ENCODE data around the gene NT5C. TPM values are rescaled to one million over a fixed set of nuclear protein-coding genes. Genes with fewer than 3 reads are reported as not detected.
"Not testable (repeated sequence)": the region's sequence is repeated elsewhere in the genome, so short reads cannot be mapped to it uniquely, and the experiment has no call there.

NT5C gene
- total RNA-seq, 1 donor from 2014 or later = 47.7 TPM

GRCh38 chr17:75144816-75145512 lies 13.4 kb upstream of the NT5C start:
- no peak for DNase-seq (ENCODE audit: low spot score)

- DNase-seq (ENCODE audit: low spot score) = no peak
These were observed 10.9 kb upstream of the NT5C start for GRCh38 chr17:75142236-75142971.

- DNase-seq (ENCODE audit: low spot score) = no peak
These were observed 7.0 kb upstream of the NT5C start for GRCh38 chr17:75138519-75138918.

GRCh38 chr17:75137762-75138161 lies 6.2 kb upstream of the NT5C start:
- not testable (repeated sequence) for DNase-seq (ENCODE audit: low spot score)

GRCh38 chr17:75135946-75136345 lies 4.4 kb upstream of the NT5C start:
- DNase-seq (ENCODE audit: low spot score) = no peak

GRCh38 chr17:75135452-75135851 lies 3.9 kb upstream of the NT5C start:
- no peak for DNase-seq (ENCODE audit: low spot score)

GRCh38 chr17:75133607-75134347 lies 2.2 kb upstream of the NT5C start:
- DNase-seq (ENCODE audit: low spot score) = peak; percentile 28

- DNase-seq (ENCODE audit: low spot score) = no peak
These were observed 1.5 kb upstream of the NT5C start for GRCh38 chr17:75133001-75133400.

- not testable (repeated sequence) for DNase-seq (ENCODE audit: low spot score)
These were observed 767 bp upstream of the NT5C start for GRCh38 chr17:75132018-75133000.

- peak; percentile 59 for DNase-seq (ENCODE audit: low spot score)
These were observed 787 bp downstream of the NT5C start for GRCh38 chr17:75130632-75131277.

GRCh38 chr17:75130059-75130631 lies 1.4 kb downstream of the NT5C start:
- no peak for DNase-seq (ENCODE audit: low spot score)

- DNase-seq (ENCODE audit: low spot score) = no peak
These were observed 2.0 kb downstream of the NT5C start for GRCh38 chr17:75129576-75129975.

GRCh38 chr17:75128694-75129505 lies 2.6 kb downstream of the NT5C start:
- DNase-seq (ENCODE audit: low spot score) = no peak

- DNase-seq (ENCODE audit: low spot score) = not testable (repeated sequence)
These were observed 3.6 kb downstream of the NT5C start for GRCh38 chr17:75127936-75128335.

GRCh38 chr17:75126954-75127353 lies 4.6 kb downstream of the NT5C start:
- no peak for DNase-seq (ENCODE audit: low spot score)

GRCh38 chr17:75125984-75126383 lies 5.6 kb downstream of the NT5C start:
- DNase-seq (ENCODE audit: low spot score) = no peak

GRCh38 chr17:75124819-75125162 lies 6.8 kb downstream of the NT5C start:
- DNase-seq (ENCODE audit: low spot score) = no peak

GRCh38 chr17:75124041-75124818 lies 7.3 kb downstream of the NT5C start:
- peak; percentile 88 for DNase-seq (ENCODE audit: low spot score)

- no peak for DNase-seq (ENCODE audit: low spot score)
These were observed 13.2 kb downstream of the NT5C start for GRCh38 chr17:75118307-75118706.

All from umbilical cord (tissue), 2 donors.